ENCODE results near the gene SLC30A3.

SLC30A3 gene

DNA sequence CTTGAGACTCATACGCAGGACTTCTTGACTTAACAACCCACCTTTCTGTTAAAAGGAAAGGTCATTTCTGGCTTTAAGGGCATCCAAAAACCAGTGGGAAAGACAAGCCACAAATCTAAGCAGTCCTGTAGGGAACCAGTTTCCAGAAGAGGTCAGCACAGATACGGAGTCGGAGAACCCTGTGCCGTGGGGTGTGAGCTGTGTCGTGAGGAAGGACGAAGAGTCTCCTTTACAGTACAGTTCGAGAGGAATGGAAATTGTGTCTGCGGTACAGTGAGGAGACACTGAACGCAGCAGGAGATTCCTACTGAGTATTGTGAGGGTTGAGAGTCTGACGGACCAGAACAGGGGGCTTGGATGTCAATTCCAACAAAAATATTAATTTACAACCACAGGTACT lies 17.7 kb downstream of the SLC30A3 start:
- H4K20me1 ChIP-seq (ENCODE audit: insufficient read depth, low read length) = no peaks in the 10 kb centered on the region
- TF ChIP-seq EZH2 (optimal IDR thresholded peaks at IDR 0.05; ENCODE audit: low read depth, low read length) (no peak), EZH2phosphoT487 (IDR thresholded peaks at IDR 0.05; ENCODE audit: low read length) (no peak)
- TF ChIP-seq, protein P1, sequence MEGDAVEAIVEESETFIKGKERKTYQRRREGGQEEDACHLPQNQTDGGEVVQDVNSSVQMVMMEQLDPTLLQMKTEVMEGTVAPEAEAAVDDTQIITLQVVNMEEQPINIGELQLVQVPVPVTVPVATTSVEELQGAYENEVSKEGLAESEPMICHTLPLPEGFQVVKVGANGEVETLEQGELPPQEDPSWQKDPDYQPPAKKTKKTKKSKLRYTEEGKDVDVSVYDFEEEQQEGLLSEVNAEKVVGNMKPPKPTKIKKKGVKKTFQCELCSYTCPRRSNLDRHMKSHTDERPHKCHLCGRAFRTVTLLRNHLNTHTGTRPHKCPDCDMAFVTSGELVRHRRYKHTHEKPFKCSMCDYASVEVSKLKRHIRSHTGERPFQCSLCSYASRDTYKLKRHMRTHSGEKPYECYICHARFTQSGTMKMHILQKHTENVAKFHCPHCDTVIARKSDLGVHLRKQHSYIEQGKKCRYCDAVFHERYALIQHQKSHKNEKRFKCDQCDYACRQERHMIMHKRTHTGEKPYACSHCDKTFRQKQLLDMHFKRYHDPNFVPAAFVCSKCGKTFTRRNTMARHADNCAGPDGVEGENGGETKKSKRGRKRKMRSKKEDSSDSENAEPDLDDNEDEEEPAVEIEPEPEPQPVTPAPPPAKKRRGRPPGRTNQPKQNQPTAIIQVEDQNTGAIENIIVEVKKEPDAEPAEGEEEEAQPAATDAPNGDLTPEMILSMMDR (IDR thresholded peaks at IDR 0.05; ENCODE audit: low read length) = no peak
- no peak overlapping the region for H3K4me3 ChIP-seq (ENCODE audit: low read length)
- no peaks in the 10 kb centered on the region for H3K27me3 ChIP-seq (replicated peaks; ENCODE audit: insufficient read depth, low read length)
- no peak overlapping the region for H3K9ac ChIP-seq (ENCODE audit: low read length)
- no peak overlapping the region for H2AFZ ChIP-seq (ENCODE audit: low read length)
- no peak overlapping the region for H3K27ac ChIP-seq (ENCODE audit: low read length)
- H3K79me2 ChIP-seq (ENCODE audit: low read length) = no peaks in the 10 kb centered on the region
- H3K36me3 ChIP-seq (replicated peaks; ENCODE audit: insufficient read depth, low read length) = 0 out of 2 replicates have a peak, but pooled peaks cover 5% of the 10 kb centered on the region
- no peaks in the 10 kb centered on the region for H3F3A ChIP-seq (ENCODE audit: insufficient read depth, low read length)
- no peak for DNase-seq
- H3K9me2 ChIP-seq (replicated peaks; ENCODE audit: insufficient read depth, low read length) = no peaks in the 10 kb centered on the region
- no peak overlapping the region for H3K4me2 ChIP-seq (ENCODE audit: low read depth, low read length)
- H3K9me3 ChIP-seq (replicated peaks; ENCODE audit: insufficient read depth, low read length) = no peaks in the 10 kb centered on the region
- H3K4me1 ChIP-seq (ENCODE audit: low read length) = no peaks in the 10 kb centered on the region

DNA sequence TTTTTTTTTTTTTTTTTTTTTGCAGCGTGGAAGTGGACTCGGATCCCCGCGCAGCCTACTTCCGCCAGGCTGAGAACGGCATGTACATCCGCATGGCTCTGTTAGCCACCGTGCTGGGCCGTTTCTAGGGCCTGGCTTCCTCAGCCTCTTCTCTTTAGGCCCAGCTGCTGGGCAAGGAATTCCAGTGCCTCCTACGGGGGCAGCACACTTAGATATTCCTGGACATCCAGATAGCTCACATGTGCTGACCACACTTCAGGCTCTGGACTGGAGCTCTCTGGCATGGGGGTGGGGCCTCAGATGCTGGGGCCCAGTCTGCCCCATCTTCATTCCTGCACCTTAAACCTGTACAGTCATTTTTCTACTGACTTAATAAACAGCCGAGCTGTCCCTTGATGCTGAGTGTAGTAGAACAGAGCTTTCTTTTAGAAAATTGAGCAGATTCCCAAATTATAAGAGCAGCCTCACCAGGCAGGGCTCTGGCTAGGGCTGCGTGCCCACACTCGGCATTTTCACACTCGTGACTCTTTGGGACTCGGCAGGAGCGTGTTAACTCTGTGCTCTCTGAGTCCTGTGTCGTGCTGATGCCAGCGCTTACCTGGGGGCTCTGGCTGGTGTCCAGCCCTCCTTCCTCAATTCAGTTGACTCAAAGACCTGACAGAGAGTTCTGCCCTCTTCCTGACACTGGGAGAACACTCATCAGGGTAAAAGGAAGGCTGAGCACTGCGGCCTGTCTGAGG lies 19.3 kb downstream of the SLC30A3 start:
- H3K27me3 ChIP-seq (replicated peaks; ENCODE audit: insufficient read depth, low read length) = no peaks in the 10 kb centered on the region
- no peaks in the 10 kb centered on the region for H4K20me1 ChIP-seq (ENCODE audit: insufficient read depth, low read length)
- no peak overlapping the region for H3K4me3 ChIP-seq (ENCODE audit: low read length)
- H3K9me2 ChIP-seq (replicated peaks; ENCODE audit: insufficient read depth, low read length) = no peaks in the 10 kb centered on the region
- H3K9ac ChIP-seq (ENCODE audit: low read length) = no peak overlapping the region
- H3K36me3 ChIP-seq (replicated peaks; ENCODE audit: insufficient read depth, low read length) = 0 out of 2 replicates have a peak, but pooled peaks cover 5% of the 10 kb centered on the region
- H3K4me1 ChIP-seq (ENCODE audit: low read length) = no peaks in the 10 kb centered on the region
- no peak overlapping the region for H3K4me2 ChIP-seq (ENCODE audit: low read depth, low read length)
- no peak overlapping the region for H2AFZ ChIP-seq (ENCODE audit: low read length)
- DNase-seq = no peak
- TF ChIP-seq EZH2phosphoT487 (IDR thresholded peaks at IDR 0.05; ENCODE audit: low read length) = no peak
- TF ChIP-seq EZH2 (optimal IDR thresholded peaks at IDR 0.05; ENCODE audit: low read depth, low read length) = no peak
- TF ChIP-seq, protein P1 (IDR thresholded peaks at IDR 0.05; ENCODE audit: low read length) = no peak
- no peaks in the 10 kb centered on the region for H3K9me3 ChIP-seq (replicated peaks; ENCODE audit: insufficient read depth, low read length)
- H3F3A ChIP-seq (ENCODE audit: insufficient read depth, low read length) = no peaks in the 10 kb centered on the region
- H3K27ac ChIP-seq (ENCODE audit: low read length) = no peak overlapping the region
- no peaks in the 10 kb centered on the region for H3K79me2 ChIP-seq (ENCODE audit: low read length)

DNA sequence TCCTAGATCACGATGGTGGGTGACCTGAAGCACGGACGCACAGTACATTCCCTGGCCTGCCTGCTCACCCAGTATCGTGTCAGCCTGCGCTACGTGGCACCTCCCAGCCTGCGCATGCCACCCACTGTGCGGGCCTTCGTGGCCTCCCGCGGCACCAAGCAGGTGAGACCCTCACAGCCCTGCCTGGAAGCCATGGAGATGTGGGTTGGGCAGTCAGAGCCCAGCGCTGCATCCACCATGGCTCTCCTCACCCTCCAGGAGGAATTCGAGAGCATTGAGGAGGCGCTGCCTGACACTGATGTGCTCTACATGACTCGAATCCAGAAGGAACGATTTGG lies 20.3 kb downstream of the SLC30A3 start:
- no peak overlapping the region for H3K4me2 ChIP-seq (ENCODE audit: low read depth, low read length)
- H4K20me1 ChIP-seq (ENCODE audit: insufficient read depth, low read length) = no peaks in the 10 kb centered on the region
- no peak overlapping the region for H3K4me3 ChIP-seq (ENCODE audit: low read length)
- no peaks in the 10 kb centered on the region for H3K79me2 ChIP-seq (ENCODE audit: low read length)
- peaks cover 5% of the 10 kb centered on the region; the same call in 1 of the 2 replicates for H3K36me3 ChIP-seq (replicated peaks; ENCODE audit: insufficient read depth, low read length)
- H2AFZ ChIP-seq (ENCODE audit: low read length) = no peak overlapping the region
- no peak overlapping the region for H3K9ac ChIP-seq (ENCODE audit: low read length)
- no peak for DNase-seq
- no peaks in the 10 kb centered on the region for H3K4me1 ChIP-seq (ENCODE audit: low read length)
- H3K9me2 ChIP-seq (replicated peaks; ENCODE audit: insufficient read depth, low read length) = no peaks in the 10 kb centered on the region
- H3F3A ChIP-seq (ENCODE audit: insufficient read depth, low read length) = no peaks in the 10 kb centered on the region
- H3K27me3 ChIP-seq (replicated peaks; ENCODE audit: insufficient read depth, low read length) = no peaks in the 10 kb centered on the region
- TF ChIP-seq, protein P1 (IDR thresholded peaks at IDR 0.05; ENCODE audit: low read length) = no peak
- TF ChIP-seq EZH2phosphoT487 (IDR thresholded peaks at IDR 0.05; ENCODE audit: low read length) (no peak), EZH2 (optimal IDR thresholded peaks at IDR 0.05; ENCODE audit: low read depth, low read length) (no peak)
- H3K27ac ChIP-seq (ENCODE audit: low read length) = no peak overlapping the region
- no peaks in the 10 kb centered on the region for H3K9me3 ChIP-seq (replicated peaks; ENCODE audit: insufficient read depth, low read length)

All from MM.1S (cell line).